ENCODE data around the gene SIAE.

- TF ChIP-seq CTCF (IDR thresholded peaks at IDR 0.05): no peak
- peak; percentile 94 to 96 for TF ChIP-seq POLR2AphosphoS5 (IDR thresholded peaks at IDR 0.05)
- peak in 1 of 4 donors; percentile 43 for TF ChIP-seq EP300 (IDR thresholded peaks at IDR 0.05)
- TF ChIP-seq POLR2A (IDR thresholded peaks at IDR 0.05): peak; percentile 48 to 96 (median 88)
Measured at GRCh38 chr11:124622531-124623451, 50.7 kb downstream of the SIAE start, which contains the start of gene TBRG1.
